Measurements from ENCODE around the gene MLANA.

Gene MLANA

GRCh38 chr9:5890641-5891040, at the start of gene MLANA:
MLANA (plus strand) TSS chr9:5890889; CDS start chr9:5892475, 1,586 bp downstream.
- no peak for DNase-seq

GRCh38 chr9:5841771-5842573, 48.7 kb upstream of the MLANA start:
- DNase-seq, result no peak

GRCh38 chr9:5842929-5843793, 47.5 kb upstream of the MLANA start:
- DNase-seq, result no peak

GRCh38 chr9:5843794-5844471, 46.8 kb upstream of the MLANA start:
- DNase-seq, result no peak

GRCh38 chr9:5845157-5845531, 45.5 kb upstream of the MLANA start:
- DNase-seq, result no peak

- DNase-seq, result no peak
Observed at GRCh38 chr9:5846096-5846495, 44.6 kb upstream of the MLANA start.

GRCh38 chr9:5846501-5846921, 44.2 kb upstream of the MLANA start:
- no peak for DNase-seq

- no peak for DNase-seq
Observed at GRCh38 chr9:5848372-5848882, 42.3 kb upstream of the MLANA start.

- no peak for DNase-seq
Observed at GRCh38 chr9:5850724-5851122, 40.0 kb upstream of the MLANA start.

- DNase-seq, result no peak
Observed at GRCh38 chr9:5851445-5851844, 39.2 kb upstream of the MLANA start.

GRCh38 chr9:5852987-5853386, 37.7 kb upstream of the MLANA start:
- DNase-seq, result no peak

- no peak for DNase-seq
Observed at GRCh38 chr9:5853617-5854016, 37.1 kb upstream of the MLANA start.

GRCh38 chr9:5854063-5854790, 36.5 kb upstream of the MLANA start:
- DNase-seq, result no peak

GRCh38 chr9:5857928-5858327, 32.8 kb upstream of the MLANA start:
- no peak for DNase-seq

- DNase-seq, result no peak
Observed at GRCh38 chr9:5858833-5859232, 31.9 kb upstream of the MLANA start.

- no peak for DNase-seq
Observed at GRCh38 chr9:5863092-5863746, 27.5 kb upstream of the MLANA start.

GRCh38 chr9:5864446-5864845, 26.2 kb upstream of the MLANA start:
- DNase-seq, result no peak

GRCh38 chr9:5866272-5866671, 24.4 kb upstream of the MLANA start:
- no peak for DNase-seq

- DNase-seq, result no peak
Observed at GRCh38 chr9:5866685-5867084, 24.0 kb upstream of the MLANA start.

GRCh38 chr9:5868235-5868634, 22.5 kb upstream of the MLANA start:
- DNase-seq, result no peak

- DNase-seq, result no peak
Observed at GRCh38 chr9:5869315-5870019, 21.2 kb upstream of the MLANA start.

GRCh38 chr9:5870020-5870339, 20.7 kb upstream of the MLANA start:
- DNase-seq, result no peak
